Measurements from ENCODE around the gene TMOD3. TPM values are rescaled to one million over a fixed set of nuclear protein-coding genes. Genes with fewer than 3 reads are reported as not detected.
"Not testable (repeated sequence)": the region's sequence is repeated elsewhere in the genome, so short reads cannot be mapped to it uniquely, and the experiment has no call there.

Gene TMOD3
- total and polyA plus RNA-seq, 7 donors = 1.8 to 22.6 (median 7.4) TPM

DNA sequence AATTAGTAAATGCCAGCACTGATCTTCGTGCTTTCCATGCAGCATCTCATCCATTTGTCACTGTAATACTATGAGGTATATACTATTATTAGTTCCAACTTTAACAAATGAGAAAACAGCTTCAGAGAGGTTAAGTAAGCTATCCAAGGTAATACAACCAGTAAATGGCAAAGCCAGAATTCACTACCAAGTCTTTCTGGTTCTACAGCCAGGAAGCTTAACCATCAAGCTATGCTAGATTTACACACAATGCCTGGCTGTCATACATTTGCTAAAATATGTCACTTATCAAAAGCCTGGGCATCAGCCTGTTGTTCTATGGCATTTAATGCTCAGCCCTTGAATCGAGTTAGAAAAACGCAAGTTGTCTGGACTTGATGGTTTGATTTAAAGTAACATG is 45.5 kb upstream of the TMOD3 start:
- peaks cover 0 to 44% of the 10 kb centered on the region in 2 donors for H3K36me3 ChIP-seq (ENCODE audit: insufficient read depth in 1 of 2, low read depth in 1 of 2)
- WGBS, 3 donors = 88 to 92% (median 91%) methylated on average over 3 of the region's 3 CpGs
- H3K9me3 ChIP-seq = no peaks in the 10 kb centered on the region
- H3K27me3 ChIP-seq (ENCODE audit: insufficient read depth in 3 of 3, low read length in 2 of 3) = no peaks in the 10 kb centered on the region
- no peaks in the 10 kb centered on the region for H3K4me1 ChIP-seq
- no peak for DNase-seq
- no peak overlapping the region for H3K27ac ChIP-seq
- no peak overlapping the region for H3K4me3 ChIP-seq
- no peak for ATAC-seq
- intact Hi-C loops (cut with DNase I) = no loop called here
- TF ChIP-seq, protein P1, sequence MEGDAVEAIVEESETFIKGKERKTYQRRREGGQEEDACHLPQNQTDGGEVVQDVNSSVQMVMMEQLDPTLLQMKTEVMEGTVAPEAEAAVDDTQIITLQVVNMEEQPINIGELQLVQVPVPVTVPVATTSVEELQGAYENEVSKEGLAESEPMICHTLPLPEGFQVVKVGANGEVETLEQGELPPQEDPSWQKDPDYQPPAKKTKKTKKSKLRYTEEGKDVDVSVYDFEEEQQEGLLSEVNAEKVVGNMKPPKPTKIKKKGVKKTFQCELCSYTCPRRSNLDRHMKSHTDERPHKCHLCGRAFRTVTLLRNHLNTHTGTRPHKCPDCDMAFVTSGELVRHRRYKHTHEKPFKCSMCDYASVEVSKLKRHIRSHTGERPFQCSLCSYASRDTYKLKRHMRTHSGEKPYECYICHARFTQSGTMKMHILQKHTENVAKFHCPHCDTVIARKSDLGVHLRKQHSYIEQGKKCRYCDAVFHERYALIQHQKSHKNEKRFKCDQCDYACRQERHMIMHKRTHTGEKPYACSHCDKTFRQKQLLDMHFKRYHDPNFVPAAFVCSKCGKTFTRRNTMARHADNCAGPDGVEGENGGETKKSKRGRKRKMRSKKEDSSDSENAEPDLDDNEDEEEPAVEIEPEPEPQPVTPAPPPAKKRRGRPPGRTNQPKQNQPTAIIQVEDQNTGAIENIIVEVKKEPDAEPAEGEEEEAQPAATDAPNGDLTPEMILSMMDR (IDR thresholded peaks at IDR 0.05) = no peak

DNA sequence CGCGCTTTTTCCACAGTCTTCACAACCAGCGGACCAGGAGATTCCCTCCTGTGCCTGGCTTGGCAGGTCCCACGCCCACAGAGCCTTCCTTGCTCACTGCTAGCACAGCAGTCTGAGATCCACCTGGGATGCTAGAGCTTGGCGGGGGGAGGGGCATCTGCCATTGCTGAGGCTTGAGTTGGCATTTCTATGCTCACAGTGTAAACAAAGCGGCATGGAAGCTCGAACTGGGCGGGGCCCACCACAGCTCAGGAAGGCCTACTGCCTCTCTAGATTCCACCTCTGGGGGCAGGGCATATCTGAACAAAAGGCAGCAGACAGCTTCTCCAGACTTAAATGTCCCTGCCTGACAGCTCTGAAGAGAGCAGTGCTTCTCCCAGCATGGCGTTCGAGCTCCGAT is 42.3 kb upstream of the TMOD3 start:
- H3K4me3 ChIP-seq; H3K4me1 ChIP-seq; ATAC-seq; H3K9me3 ChIP-seq; H3K27me3 ChIP-seq (ENCODE audit: insufficient read depth in 3 of 3, low read length in 2 of 3); H3K27ac ChIP-seq; intact Hi-C loops (cut with DNase I); DNase-seq: not testable (repeated sequence)
- WGBS, 3 donors = 93 to 96% (median 95%) methylated on average over 11 of the region's 11 CpGs
- H3K36me3 ChIP-seq (ENCODE audit: insufficient read depth in 1 of 2, low read depth in 1 of 2) = peaks cover 0 to 28% of the 10 kb centered on the region in 2 donors

DNA sequence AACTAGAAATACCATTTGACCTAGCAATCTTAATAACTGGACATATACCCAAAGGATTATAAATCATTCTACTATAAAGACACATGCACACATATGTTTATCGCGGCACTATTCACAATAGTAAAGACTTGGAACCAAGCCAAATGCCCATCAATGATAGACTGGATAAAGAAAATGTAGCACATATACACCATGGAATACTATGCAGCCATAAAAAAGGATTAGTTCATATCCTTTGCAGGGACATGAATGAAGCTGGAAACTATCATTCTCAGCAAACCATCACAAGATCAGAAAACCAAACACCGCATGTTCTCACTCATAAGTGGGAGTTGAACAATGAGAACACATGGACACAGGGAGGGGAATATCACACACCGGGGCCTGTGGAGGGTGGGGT is 37.0 kb upstream of the TMOD3 start:
- H3K9me3 ChIP-seq; H3K27me3 ChIP-seq (ENCODE audit: insufficient read depth in 3 of 3, low read length in 2 of 3); intact Hi-C loops (cut with DNase I); H3K4me3 ChIP-seq; H3K4me1 ChIP-seq; ATAC-seq; H3K27ac ChIP-seq; H3K36me3 ChIP-seq (ENCODE audit: insufficient read depth in 1 of 2, low read depth in 1 of 2); DNase-seq: not testable (repeated sequence)
- 95 to 98% (median 97%) methylated on average over 4 of the region's 4 CpGs for WGBS, 3 donors

DNA sequence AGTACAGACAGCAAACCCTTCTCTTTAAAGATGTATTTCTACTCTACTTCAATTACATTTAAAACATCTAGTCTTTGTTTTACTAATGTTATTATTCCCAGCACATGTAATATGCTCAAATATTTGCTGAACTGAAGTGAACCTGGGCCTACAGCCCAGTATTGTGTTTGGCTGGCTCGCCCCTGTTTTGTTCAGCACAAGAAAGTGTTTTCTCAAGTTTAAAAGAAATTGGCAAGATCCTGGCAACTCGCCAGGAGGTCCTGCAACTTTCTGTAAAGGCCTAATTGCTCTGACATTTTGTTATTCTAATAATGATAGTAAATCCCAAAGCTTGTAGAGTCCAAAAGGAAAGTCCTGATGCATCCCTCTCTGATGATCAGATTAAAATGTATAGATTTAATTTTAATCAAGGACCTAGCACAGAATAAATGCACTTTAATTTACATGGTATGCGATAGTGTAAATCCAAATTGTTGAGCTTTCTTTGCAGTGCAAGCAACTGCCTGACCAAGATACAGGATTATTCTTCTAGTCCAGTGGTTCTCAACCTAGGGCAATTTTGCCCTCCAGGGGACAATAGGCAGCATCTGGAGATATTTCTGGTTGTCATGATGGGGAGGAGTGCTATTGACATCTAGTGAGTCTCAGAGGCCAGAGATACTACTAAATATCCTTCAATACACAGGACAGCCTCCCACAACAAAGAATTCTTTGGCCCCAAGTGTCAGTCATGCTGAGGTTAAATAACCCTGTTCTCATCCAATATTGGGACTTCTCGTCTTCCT is 35.7 kb upstream of the TMOD3 start:
- Histone ChIP-seq H3K4me1 (no peaks in the 10 kb centered on the region), H3K9me3 (peaks cover 3% of the 10 kb centered on the region), H3K36me3 (ENCODE audit: insufficient read depth in 1 of 2, low read depth in 1 of 2) (peaks cover 0 to 8% of the 10 kb centered on the region in 2 donors), H3K27me3 (ENCODE audit: insufficient read depth in 3 of 3, low read length in 2 of 3) (no peaks in the 10 kb centered on the region), H3K4me3 (no peak overlapping the region), H3K27ac (no peak overlapping the region)
- intact Hi-C loops (cut with DNase I) = no loop called here
- 50% methylated on average over 4 of the region's 4 CpGs for WGBS, 3 donors
- DNase-seq (peak in 1 of 2 donors; percentile 59), ATAC-seq (no peak)
- TF ChIP-seq, protein P1 (IDR thresholded peaks at IDR 0.05) = no peak

DNA sequence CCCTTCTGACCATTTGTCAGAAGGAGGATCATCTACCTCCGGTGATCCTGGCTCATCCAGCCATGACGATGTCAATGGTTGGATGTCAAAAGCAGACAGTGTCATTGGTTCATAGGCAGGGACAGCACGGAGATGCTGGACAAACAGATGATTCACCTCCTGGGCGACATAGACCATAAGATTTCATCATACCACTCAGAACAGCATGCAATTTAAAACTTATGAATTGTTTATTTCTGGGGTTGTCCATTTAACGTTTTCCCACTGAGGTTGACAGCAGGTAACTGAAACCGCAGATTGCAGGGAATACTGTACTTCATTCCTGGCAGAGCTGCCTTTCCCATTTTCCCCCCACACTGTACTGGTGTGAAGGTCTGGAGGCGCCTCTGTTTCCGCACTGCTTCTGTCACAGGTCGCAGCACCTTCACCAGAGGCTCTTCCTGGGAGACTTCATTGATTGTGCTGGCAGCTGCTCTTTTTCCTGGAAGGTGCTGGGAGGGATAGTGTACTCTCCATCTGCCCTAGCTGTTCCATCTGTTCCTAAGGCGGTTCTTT is 32.5 kb upstream of the TMOD3 start:
- Histone ChIP-seq H3K36me3 (ENCODE audit: insufficient read depth in 1 of 2, low read depth in 1 of 2) (peaks cover 0 to 10% of the 10 kb centered on the region in 2 donors), H3K27me3 (ENCODE audit: insufficient read depth in 3 of 3, low read length in 2 of 3) (no peaks in the 10 kb centered on the region), H3K27ac (no peak overlapping the region), H3K4me3 (no peak overlapping the region), H3K4me1 (no peaks in the 10 kb centered on the region), H3K9me3 (peaks cover 3% of the 10 kb centered on the region)
- ATAC-seq (no peak), DNase-seq (no peak)
- intact Hi-C loops (cut with DNase I) = no loop called here
- TF ChIP-seq, protein P1 (IDR thresholded peaks at IDR 0.05) = no peak
- 83 to 87% (median 85%) methylated on average over 10 of the region's 10 CpGs for WGBS, 3 donors
